ENCODE data around the gene DNAJB2.
A peak's percentile ranks its signal among the peaks of the same experiment; 100 is the strongest.

Gene DNAJB2

DNA sequence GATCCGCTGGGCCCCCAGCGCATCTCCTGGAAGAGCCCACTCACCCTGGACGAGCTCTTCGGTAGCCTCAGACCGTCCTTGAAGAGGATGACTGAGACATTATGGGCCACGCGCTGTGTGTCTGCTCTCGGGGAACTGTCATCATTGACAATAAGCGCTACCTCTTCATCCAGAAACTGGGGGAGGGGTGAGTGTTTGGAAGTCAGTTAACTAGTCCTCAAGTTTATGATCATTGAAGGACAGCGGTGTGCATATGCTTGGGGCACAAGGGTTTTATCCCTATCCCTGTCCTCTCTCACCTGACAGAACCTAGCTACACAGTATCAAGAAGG lies 33.3 kb upstream of the DNAJB2 start:
- TF ChIP-seq, protein P1, sequence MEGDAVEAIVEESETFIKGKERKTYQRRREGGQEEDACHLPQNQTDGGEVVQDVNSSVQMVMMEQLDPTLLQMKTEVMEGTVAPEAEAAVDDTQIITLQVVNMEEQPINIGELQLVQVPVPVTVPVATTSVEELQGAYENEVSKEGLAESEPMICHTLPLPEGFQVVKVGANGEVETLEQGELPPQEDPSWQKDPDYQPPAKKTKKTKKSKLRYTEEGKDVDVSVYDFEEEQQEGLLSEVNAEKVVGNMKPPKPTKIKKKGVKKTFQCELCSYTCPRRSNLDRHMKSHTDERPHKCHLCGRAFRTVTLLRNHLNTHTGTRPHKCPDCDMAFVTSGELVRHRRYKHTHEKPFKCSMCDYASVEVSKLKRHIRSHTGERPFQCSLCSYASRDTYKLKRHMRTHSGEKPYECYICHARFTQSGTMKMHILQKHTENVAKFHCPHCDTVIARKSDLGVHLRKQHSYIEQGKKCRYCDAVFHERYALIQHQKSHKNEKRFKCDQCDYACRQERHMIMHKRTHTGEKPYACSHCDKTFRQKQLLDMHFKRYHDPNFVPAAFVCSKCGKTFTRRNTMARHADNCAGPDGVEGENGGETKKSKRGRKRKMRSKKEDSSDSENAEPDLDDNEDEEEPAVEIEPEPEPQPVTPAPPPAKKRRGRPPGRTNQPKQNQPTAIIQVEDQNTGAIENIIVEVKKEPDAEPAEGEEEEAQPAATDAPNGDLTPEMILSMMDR (IDR thresholded peaks at IDR 0.05; ENCODE audit: borderline replicate concordance, control extremely low read depth, extremely low read depth, insufficient read depth, missing control alignments) = no peak
- DNase-seq (ENCODE audit: low spot score) = no peak
- in situ Hi-C loops (cut with MboI; ENCODE audit: low sequenced_read_pairs, unreplicated experiment) = no loop called here

DNA sequence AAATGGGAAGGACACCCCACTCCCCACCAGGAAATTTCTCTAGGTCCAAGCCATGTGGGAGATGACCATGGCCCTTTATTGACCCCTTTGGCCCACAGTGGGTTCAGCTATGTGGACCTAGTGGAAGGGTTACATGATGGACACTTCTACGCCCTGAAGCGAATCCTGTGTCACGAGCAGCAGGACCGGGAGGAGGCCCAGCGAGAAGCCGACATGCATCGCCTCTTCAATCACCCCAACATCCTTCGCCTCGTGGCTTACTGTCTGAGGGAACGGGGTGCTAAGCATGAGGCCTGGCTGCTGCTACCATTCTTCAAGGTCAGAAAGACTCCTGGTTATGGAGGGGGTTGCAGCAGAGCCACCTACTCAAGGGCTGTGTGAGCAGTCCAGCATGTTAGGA lies 32.6 kb upstream of the DNAJB2 start:
- in situ Hi-C loops (cut with MboI; ENCODE audit: low sequenced_read_pairs, unreplicated experiment) = no loop called here
- TF ChIP-seq, protein P1 (IDR thresholded peaks at IDR 0.05; ENCODE audit: borderline replicate concordance, control extremely low read depth, extremely low read depth, insufficient read depth, missing control alignments) = no peak

DNA sequence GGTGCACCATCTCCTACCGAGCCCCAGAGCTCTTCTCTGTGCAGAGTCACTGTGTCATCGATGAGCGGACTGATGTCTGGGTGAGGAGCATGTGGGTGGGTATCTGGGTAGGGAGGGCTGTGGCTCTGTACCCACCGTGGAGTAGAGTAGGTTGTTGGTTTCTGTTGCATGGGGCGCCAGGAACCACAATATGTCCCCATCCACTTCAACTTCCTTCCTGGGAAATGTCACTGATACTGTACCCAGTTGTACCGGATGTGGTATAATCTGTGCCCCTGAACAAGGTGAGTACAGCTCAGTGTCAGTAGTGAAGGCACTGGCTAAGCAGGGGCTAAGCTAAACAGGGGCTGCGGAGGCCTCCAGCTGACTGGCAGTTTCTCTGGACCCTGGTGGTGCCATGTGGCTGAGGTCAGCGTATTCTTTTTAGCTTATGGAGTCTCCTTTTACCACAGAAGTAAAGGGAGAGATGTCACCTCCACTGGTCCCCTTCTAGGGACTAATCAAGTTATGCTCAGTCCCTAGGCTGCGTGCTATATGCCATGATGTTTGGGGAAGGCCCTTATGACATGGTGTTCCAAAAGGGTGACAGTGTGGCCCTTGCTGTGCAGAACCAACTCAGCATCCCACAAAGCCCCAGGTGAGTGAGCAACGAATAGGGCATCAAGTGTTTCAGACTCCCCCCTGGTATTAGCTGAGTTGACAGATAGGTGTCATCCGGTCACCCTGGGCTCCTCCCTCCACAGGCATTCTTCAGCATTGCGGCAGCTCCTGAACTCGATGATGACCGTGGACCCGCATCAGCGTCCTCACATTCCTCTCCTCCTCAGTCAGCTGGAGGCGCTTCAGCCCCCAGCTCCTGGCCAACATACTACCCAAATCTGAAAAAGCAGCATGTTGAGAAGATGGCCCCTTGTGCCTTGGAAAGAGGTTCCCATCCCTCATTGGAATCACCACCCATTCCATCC lies 31.2 kb upstream of the DNAJB2 start:
- in situ Hi-C loops (cut with MboI; ENCODE audit: low sequenced_read_pairs, unreplicated experiment) = no loop called here
- TF ChIP-seq, protein P1 (IDR thresholded peaks at IDR 0.05; ENCODE audit: borderline replicate concordance, control extremely low read depth, extremely low read depth, insufficient read depth, missing control alignments) = no peak
- no peak for DNase-seq (ENCODE audit: low spot score)

More for the DNA sequence above, 32.6 kb upstream of the DNAJB2 start:
- no peak for DNase-seq (ENCODE audit: low spot score)

DNA sequence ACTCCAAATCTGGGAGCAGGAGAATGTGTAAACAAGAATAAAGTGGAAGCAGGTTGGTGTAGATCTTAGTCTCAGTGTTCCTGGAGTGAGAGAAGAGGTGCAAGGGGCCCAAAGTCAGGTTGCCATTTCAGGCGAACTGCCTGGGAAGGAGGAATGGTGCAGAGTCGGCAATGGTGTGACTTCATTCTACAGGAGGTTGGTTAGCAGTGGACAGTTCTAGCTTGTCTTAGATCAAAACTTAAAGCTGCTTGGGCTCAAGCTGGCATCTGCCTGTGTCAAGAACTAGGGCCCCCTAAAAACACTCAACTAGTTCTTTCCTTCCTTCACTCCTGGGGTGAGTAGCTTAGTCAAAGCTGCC lies 30.3 kb upstream of the DNAJB2 start:
- TF ChIP-seq, protein P1 (IDR thresholded peaks at IDR 0.05; ENCODE audit: borderline replicate concordance, control extremely low read depth, extremely low read depth, insufficient read depth, missing control alignments) = no peak

DNA sequence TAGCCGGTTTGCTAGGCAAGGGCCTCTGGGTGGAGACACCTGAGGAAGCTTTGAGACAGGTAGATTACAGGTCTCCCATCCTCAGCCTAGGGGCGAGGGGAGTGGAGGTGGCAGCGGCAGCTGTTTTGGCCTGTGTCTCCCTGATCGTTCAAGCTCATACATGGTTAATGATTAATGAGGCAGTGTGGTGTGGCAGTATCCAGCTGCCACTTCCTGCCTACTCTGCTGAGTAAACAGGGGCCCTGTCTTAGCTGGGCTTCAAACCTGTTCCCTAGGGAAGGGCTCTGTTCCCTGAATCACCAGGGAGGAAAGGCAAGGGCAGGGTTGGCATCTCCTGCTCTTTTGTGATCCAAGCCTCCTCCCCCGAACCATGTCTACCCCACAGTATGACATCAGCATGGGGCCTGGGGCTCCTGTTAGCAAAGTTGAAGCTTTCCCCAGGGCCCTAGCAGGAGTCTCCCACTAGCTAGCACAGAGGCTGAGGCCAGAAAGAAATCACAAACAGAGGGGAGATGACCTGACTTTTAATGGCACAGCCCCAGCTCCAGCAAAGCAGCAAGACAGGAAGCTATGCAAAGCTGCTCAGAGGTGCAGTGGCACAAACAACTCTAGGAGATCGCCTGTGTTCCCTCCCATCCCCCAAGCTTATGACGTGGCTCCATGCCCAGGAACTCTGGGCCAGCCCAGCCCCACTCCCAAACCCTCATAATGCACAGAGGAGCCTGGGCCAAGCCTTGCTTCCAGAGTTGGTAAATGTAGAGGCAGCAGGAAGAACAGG lies 29.8 kb upstream of the DNAJB2 start:
- TF ChIP-seq, protein P1 (IDR thresholded peaks at IDR 0.05; ENCODE audit: borderline replicate concordance, control extremely low read depth, extremely low read depth, insufficient read depth, missing control alignments) = no peak
- DNase-seq (ENCODE audit: low spot score) = peak; percentile 40
- in situ Hi-C loops (cut with MboI; ENCODE audit: low sequenced_read_pairs, unreplicated experiment) = no loop called here

More for the DNA sequence above, 30.3 kb upstream of the DNAJB2 start:
- in situ Hi-C loops (cut with MboI; ENCODE audit: low sequenced_read_pairs, unreplicated experiment) = no loop called here
- no peak for DNase-seq (ENCODE audit: low spot score)

DNA sequence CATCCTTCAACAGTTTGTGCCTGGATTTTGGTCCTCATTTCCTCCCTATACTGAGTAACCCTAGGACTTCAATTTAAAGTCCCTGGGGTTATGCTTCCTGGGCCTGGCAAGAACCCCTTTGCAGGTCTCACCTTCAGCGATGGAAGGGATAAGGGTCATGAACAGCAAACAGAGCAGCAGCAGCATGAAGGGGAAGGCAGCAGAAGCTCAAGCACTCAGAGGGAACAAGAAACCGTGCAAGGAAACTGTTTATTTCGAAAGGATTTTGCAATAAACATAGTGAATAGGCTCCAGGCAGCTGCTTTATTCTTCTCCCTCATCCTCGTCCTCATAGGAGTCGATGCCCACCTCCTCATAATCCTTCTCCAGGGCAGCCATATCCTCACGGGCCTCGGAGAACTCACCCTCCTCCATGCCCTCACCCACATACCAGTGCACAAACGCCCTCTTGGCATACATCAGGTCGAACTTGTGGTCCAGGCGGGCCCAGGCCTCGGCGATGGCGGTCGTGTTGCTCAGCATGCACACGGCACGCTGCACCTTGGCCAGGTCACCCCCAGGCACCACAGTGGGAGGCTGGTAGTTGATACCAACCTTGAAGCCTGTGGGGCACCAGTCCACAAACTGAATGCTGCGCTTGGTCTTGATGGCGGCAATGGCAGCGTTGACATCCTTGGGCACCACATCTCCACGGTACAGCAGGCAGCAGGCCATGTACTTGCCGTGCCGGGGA lies 29.0 kb upstream of the DNAJB2 start:
- no peak for DNase-seq (ENCODE audit: low spot score)
- TF ChIP-seq, protein P1 (IDR thresholded peaks at IDR 0.05; ENCODE audit: borderline replicate concordance, control extremely low read depth, extremely low read depth, insufficient read depth, missing control alignments) = no peak
- in situ Hi-C loops (cut with MboI; ENCODE audit: low sequenced_read_pairs, unreplicated experiment) = no loop called here
